PC-3 (cell line): Measurements from ENCODE around the gene AP1M2. TPM values are rescaled to one million over a fixed set of nuclear protein-coding genes. Genes with fewer than 3 reads are reported as not detected.

Experiments
- ATAC-seq: fragments of 200-7000 bp; cut with Tn5 transposase; 2 replicates; pipeline ENCODE4 v1.9.1; 2020; ENCODE audit warnings: mild to moderate bottlenecking, moderate library complexity
- BruUV-seq: library from RNA; stranded (reverse); fragments of 400-500 nt; replicated peaks from 2 replicates; lab custom pipeline; 2021; lab: Mats Ljungman, UMichigan
- CTCF ChIA-PET: fragments of 300-600 bp; sonication (Branson Sonifier 250); formaldehyde crosslinking; loops from one replicate; lab custom pipeline; 2022; ENCODE audit warnings: antibody characterized with exemption; lab: Charles Lee
- POLR2A ChIA-PET: fragments of 300-600 bp; sonication (Branson Sonifier 250); formaldehyde crosslinking; loops from one replicate; lab custom pipeline; 2022; ENCODE audit warnings: antibody characterized with exemption; ENCODE audit not compliant: unreplicated experiment; lab: Charles Lee
- DNase-seq: peaks from one replicate; pipeline ENCODE4 v3.0.0-alpha.2; 2015
- H2AFZ ChIP-seq: fragments of 300-600 bp; sonication (generic); 2 replicates; pipeline ENCODE4 v1.6.0; 2016; ENCODE audit warnings: antibody characterized with exemption, low read length
- H3F3A ChIP-seq: fragments of 300-600 bp; sonication (generic); one replicate; pipeline ENCODE4 v1.6.0; 2017; ENCODE audit warnings: antibody characterized with exemption, low read length, control low read depth, mild to moderate bottlenecking; ENCODE audit not compliant: unreplicated experiment
- H3K27ac ChIP-seq: fragments of 300-600 bp; sonication (generic); 2 replicates; pipeline ENCODE4 v1.5.1; 2016; ENCODE audit warnings: mild to moderate bottlenecking, low read length
- H3K27me3 ChIP-seq: fragments of 300-600 bp; sonication (generic); 2 replicates; pipeline ENCODE4 v1.6.1; 2016; ENCODE audit warnings: low read length, mixed read lengths
- H3K36me3 ChIP-seq: fragments of 300-600 bp; sonication (generic); 2 replicates; pipeline ENCODE4 v1.6.1; 2016; ENCODE audit warnings: low read depth, mixed run types, low read length, mixed read lengths
- H3K4me1 ChIP-seq: fragments of 300-600 bp; sonication (generic); 2 replicates; pipeline ENCODE4 v1.5.1; 2016; ENCODE audit warnings: low read length; ENCODE audit not compliant: insufficient read depth
- H3K4me2 ChIP-seq: fragments of 300-600 bp; sonication (generic); 2 replicates; pipeline ENCODE4 v1.6.0; 2016; ENCODE audit warnings: low read length
- H3K4me3 ChIP-seq: fragments of 300-600 bp; sonication (generic); 2 replicates; pipeline ENCODE4 v1.5.1; 2016; ENCODE audit warnings: mild to moderate bottlenecking, low read length, mixed read lengths
- H3K79me2 ChIP-seq: fragments of 300-600 bp; sonication (generic); 2 replicates; pipeline ENCODE4 v1.6.1; 2017; ENCODE audit warnings: low read length, mixed read lengths
- H3K9ac ChIP-seq: fragments of 300-600 bp; sonication (generic); 2 replicates; pipeline ENCODE4 v1.6.0; 2016; ENCODE audit warnings: mild to moderate bottlenecking, low read length
- H3K9me2 ChIP-seq: fragments of 300-600 bp; sonication (generic); replicated peaks from 2 replicates; pipeline ENCODE4 v1.6.1; 2016; ENCODE audit warnings: mixed run types, low read length, mixed read lengths
- H3K9me3 ChIP-seq: fragments of 300-600 bp; sonication (generic); 2 replicates; pipeline ENCODE4 v1.6.1; 2016; ENCODE audit warnings: low read length, mixed read lengths
- H4K20me1 ChIP-seq: fragments of 300-600 bp; sonication (generic); 2 replicates; pipeline ENCODE4 v1.6.1; 2016; ENCODE audit warnings: low read length, mixed read lengths
- EZH2 ChIP-seq: fragments of 300-600 bp; sonication (generic); IDR thresholded peaks from one replicate; pipeline ENCODE4 v1.6.1; 2017; ENCODE audit warnings: antibody characterized with exemption, mild to moderate bottlenecking, low read length; ENCODE audit not compliant: unreplicated experiment
- EZH2phosphoT487 ChIP-seq: fragments of 300-600 bp; sonication (generic); IDR thresholded peaks from 2 replicates; pipeline ENCODE4 v1.6.1; 2018; ENCODE audit warnings: mild to moderate bottlenecking, antibody characterized with exemption, low read length, borderline replicate concordance
- intact Hi-C: fragments of 100-400 bp; cut with micrococcal nuclease; formaldehyde crosslinking; loops from 2 replicates; pipeline ENCODE4 v1.9.0; 2023
- total RNA-seq: library from RNA; depleted of rRNA; stranded (reverse); fragments of >200 nt; gene quantifications from 2 replicates; pipeline ENCODE4 v1.2.3, GENCODE V29; 2014
- TF ChIP-seq, protein P1 (sequence below): fragments of 300-600 bp; sonication (generic); conservative IDR thresholded peaks from 2 replicates; pipeline ENCODE4 v1.5.1; 2017; ENCODE audit warnings: antibody characterized with exemption, low read depth, mild to moderate bottlenecking, low read length

The AP1M2 gene
- total RNA-seq, 1 experiment from 2014 or later, result 50.0 TPM

GRCh38 chr19:10538204-10538983 is 48.7 kb downstream of the AP1M2 start:
- no peaks in the 10 kb centered on the region for H3K36me3 ChIP-seq
- DNase-seq (no peak), ATAC-seq (no peak)
- CTCF ChIA-PET, result interaction anchor here (0.7 kb wide), 1 partner anchor 29 kb away, joined by 5 read pairs; no protein-coding TSS in a partner anchor
- H3K27ac ChIP-seq, result no peak overlapping the region
- no peaks in the 10 kb centered on the region for H3K9me3 ChIP-seq
- H3K27me3 ChIP-seq, result no peaks in the 10 kb centered on the region
- no peaks in the 10 kb centered on the region for H3K4me1 ChIP-seq
- no peak overlapping the region for H3K9ac ChIP-seq
- no peak overlapping the region for H3K4me2 ChIP-seq
- no peaks in the 10 kb centered on the region for H3F3A ChIP-seq
- POLR2A ChIA-PET, result no interaction called here
- no peak overlapping the region for H3K4me3 ChIP-seq
- BruUV-seq, result no TSS peak
- TF ChIP-seq EZH2, result no peak
- TF ChIP-seq, protein P1, sequence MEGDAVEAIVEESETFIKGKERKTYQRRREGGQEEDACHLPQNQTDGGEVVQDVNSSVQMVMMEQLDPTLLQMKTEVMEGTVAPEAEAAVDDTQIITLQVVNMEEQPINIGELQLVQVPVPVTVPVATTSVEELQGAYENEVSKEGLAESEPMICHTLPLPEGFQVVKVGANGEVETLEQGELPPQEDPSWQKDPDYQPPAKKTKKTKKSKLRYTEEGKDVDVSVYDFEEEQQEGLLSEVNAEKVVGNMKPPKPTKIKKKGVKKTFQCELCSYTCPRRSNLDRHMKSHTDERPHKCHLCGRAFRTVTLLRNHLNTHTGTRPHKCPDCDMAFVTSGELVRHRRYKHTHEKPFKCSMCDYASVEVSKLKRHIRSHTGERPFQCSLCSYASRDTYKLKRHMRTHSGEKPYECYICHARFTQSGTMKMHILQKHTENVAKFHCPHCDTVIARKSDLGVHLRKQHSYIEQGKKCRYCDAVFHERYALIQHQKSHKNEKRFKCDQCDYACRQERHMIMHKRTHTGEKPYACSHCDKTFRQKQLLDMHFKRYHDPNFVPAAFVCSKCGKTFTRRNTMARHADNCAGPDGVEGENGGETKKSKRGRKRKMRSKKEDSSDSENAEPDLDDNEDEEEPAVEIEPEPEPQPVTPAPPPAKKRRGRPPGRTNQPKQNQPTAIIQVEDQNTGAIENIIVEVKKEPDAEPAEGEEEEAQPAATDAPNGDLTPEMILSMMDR, result no peak
- TF ChIP-seq EZH2phosphoT487, result no peak
- H2AFZ ChIP-seq, result no peak overlapping the region
- intact Hi-C loops, result no loop called here
- no peaks in the 10 kb centered on the region for H4K20me1 ChIP-seq
- H3K9me2 ChIP-seq, result no peaks in the 10 kb centered on the region
- no peaks in the 10 kb centered on the region for H3K79me2 ChIP-seq

- Histone ChIP-seq H3K27me3 (no peaks in the 10 kb centered on the region), H3K27ac (no peak overlapping the region), H3K36me3 (no peaks in the 10 kb centered on the region), H3K9ac (no peak overlapping the region), H3K4me1 (no peaks in the 10 kb centered on the region), H3F3A (no peaks in the 10 kb centered on the region), H2AFZ (no peak overlapping the region), H3K79me2 (no peaks in the 10 kb centered on the region), H3K9me3 (no peaks in the 10 kb centered on the region), H3K4me3 (no peak overlapping the region), H3K9me2 (no peaks in the 10 kb centered on the region), H3K4me2 (no peak overlapping the region), H4K20me1 (no peaks in the 10 kb centered on the region)
- POLR2A ChIA-PET, result no interaction called here
- intact Hi-C loops, result no loop called here
- no TSS peak for BruUV-seq
- ATAC-seq, result no peak
- no peak for TF ChIP-seq EZH2phosphoT487
- TF ChIP-seq, protein P1, result no peak
- TF ChIP-seq EZH2, result no peak
- DNase-seq, result no peak
- CTCF ChIA-PET, result interaction anchor here (0.7 kb wide), 1 partner anchor 29 kb away, joined by 5 read pairs; no protein-coding TSS in a partner anchor
Observed at GRCh38 chr19:10537668-10538067, 49.4 kb downstream of the AP1M2 start.

GRCh38 chr19:10535613-10536012 is 51.5 kb downstream of the AP1M2 start:
- no peaks in the 10 kb centered on the region for H3K27me3 ChIP-seq
- no peaks in the 10 kb centered on the region for H3K79me2 ChIP-seq
- no peaks in the 10 kb centered on the region for H3K4me1 ChIP-seq
- no peaks in the 10 kb centered on the region for H4K20me1 ChIP-seq
- BruUV-seq, result no TSS peak
- no peaks in the 10 kb centered on the region for H3K9me2 ChIP-seq
- CTCF ChIA-PET, result no interaction called here
- H3K9me3 ChIP-seq, result no peaks in the 10 kb centered on the region
- H3K27ac ChIP-seq, result no peak overlapping the region
- no peak overlapping the region for H3K4me2 ChIP-seq
- no peak overlapping the region for H3K9ac ChIP-seq
- H3K36me3 ChIP-seq, result no peaks in the 10 kb centered on the region
- POLR2A ChIA-PET, result no interaction called here
- TF ChIP-seq EZH2phosphoT487, result no peak
- H3K4me3 ChIP-seq, result no peak overlapping the region
- H2AFZ ChIP-seq, result no peak overlapping the region
- DNase-seq (no peak), ATAC-seq (no peak)
- H3F3A ChIP-seq, result no peaks in the 10 kb centered on the region
- intact Hi-C loops, result no loop called here
